Measurements from ENCODE around the gene PPFIBP1.

The PPFIBP1 gene

GRCh38 chr12:27564612-27565213 is 40.7 kb downstream of the PPFIBP1 start:
- no peak for TF ChIP-seq CTCF (IDR thresholded peaks at IDR 0.05; ENCODE audit: insufficient read depth, missing control alignments)
- FAIRE-seq = no peak
- no peak for DNase-seq (ENCODE audit: insufficient read length, low spot score)

GRCh38 chr12:27566159-27566558 is 42.2 kb downstream of the PPFIBP1 start:
- DNase-seq (ENCODE audit: insufficient read length, low spot score) (no peak), FAIRE-seq (no peak)
- peak; percentile 43 for TF ChIP-seq CTCF (IDR thresholded peaks at IDR 0.05; ENCODE audit: insufficient read depth, missing control alignments)

- FAIRE-seq (no peak), DNase-seq (ENCODE audit: insufficient read length, low spot score) (no peak)
- no peak for TF ChIP-seq CTCF (IDR thresholded peaks at IDR 0.05; ENCODE audit: insufficient read depth, missing control alignments)
These were observed 42.6 kb downstream of the PPFIBP1 start for GRCh38 chr12:27566626-27567025.

- no peak for TF ChIP-seq CTCF (IDR thresholded peaks at IDR 0.05; ENCODE audit: insufficient read depth, missing control alignments)
- FAIRE-seq (no peak), DNase-seq (ENCODE audit: insufficient read length, low spot score) (no peak)
These were observed 47.5 kb downstream of the PPFIBP1 start for GRCh38 chr12:27571463-27571862.

GRCh38 chr12:27572486-27573255 is 48.7 kb downstream of the PPFIBP1 start:
- no peak for TF ChIP-seq CTCF (IDR thresholded peaks at IDR 0.05; ENCODE audit: insufficient read depth, missing control alignments)
- FAIRE-seq (no peak), DNase-seq (ENCODE audit: insufficient read length, low spot score) (no peak)

GRCh38 chr12:27573972-27574371 is 50.0 kb downstream of the PPFIBP1 start:
- DNase-seq (ENCODE audit: insufficient read length, low spot score) (no peak), FAIRE-seq (no peak)
- no peak for TF ChIP-seq CTCF (IDR thresholded peaks at IDR 0.05; ENCODE audit: insufficient read depth, missing control alignments)
